ENCODE results near the gene TRIM32.
A peak's percentile ranks its signal among the peaks of the same experiment; 100 is the strongest.

Gene TRIM32

GRCh38 chr9:116712781-116713180, 25.7 kb downstream of the TRIM32 start:
- DNase-seq: no peak

DNA sequence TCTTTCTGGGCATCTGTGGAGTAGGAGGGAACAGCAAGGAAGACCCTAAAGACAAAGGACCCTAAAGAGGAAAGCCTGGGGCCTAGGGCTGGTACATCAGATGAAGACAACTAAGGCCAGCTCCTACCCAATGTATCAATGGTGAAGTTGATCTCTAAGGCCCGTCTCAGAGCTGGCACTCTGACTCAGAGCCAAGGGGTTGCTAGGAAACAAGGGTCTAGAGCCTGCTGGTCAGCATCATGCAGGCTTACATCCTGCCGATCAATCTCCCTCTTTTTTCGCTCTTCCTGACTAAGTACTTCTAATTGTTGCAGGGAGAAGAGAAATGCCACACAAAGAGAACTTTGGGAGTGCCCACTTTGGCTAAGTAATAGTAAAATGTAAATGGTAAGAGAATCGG, 26.2 kb downstream of the TRIM32 start:
- DNase-seq: no peak

GRCh38 chr9:116715751-116716150, 28.6 kb downstream of the TRIM32 start:
- no peak for DNase-seq

DNA sequence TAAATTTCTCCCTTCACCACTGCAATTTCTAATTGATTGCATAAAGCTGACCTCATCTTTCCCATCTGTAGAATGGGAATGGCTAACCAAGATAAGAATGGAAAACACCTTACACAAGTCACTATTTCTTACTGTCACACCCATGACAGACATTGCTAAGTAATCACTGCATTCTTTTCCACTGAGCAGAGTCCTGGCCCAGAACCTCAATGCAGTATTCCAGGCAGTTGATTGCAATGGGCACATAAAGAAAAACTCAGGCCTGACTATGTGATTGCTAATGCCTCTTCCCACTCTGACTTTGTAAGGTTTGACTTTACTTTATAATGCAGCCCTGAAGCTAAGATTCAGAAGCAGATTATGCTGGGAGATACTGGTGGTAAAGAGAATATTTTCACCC, 29.3 kb downstream of the TRIM32 start:
- DNase-seq: no peak

DNA sequence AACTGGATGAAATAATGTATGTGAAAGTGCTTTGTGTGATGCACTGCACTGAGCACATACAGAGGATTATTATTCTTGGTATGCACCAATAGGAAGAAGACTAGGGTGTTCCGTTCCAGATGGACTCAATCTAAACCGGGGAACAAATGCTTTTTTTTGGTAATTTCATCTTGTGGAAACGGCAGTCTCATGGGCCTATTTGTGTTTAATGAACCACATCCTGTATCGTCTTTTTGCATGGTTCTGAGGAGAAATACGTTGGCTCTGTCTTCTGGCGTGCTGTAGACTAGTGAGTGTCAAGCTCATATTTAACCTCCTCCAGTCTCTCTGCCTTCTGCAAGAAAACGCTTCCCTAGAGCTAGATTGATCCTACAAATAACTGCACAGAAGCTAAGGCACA, 30.0 kb downstream of the TRIM32 start:
- no peak for DNase-seq

DNA sequence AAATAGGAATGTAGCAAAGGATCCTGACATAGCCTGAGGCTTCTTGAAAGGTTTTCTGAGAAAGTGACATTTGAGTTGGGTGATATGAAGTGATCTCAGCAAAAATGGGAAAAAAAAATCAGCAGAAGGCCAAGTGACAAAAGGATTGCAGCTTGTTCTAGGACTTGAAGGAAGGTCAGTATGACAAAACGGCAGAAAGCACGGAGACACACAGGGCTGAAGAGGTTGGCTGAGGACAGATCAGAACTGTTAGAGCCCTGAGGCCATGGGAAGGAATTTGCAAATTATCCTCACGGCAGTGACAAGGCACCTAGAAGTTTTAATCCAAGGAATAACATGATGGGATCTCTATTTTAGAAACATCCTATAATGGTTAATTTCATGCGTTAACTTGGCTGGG, 31.0 kb downstream of the TRIM32 start:
- DNase-seq: no peak

GRCh38 chr9:116720111-116720510, 33.0 kb downstream of the TRIM32 start:
- DNase-seq: no peak

- no peak for DNase-seq
Measured at GRCh38 chr9:116721411-116721810, 34.3 kb downstream of the TRIM32 start.

DNA sequence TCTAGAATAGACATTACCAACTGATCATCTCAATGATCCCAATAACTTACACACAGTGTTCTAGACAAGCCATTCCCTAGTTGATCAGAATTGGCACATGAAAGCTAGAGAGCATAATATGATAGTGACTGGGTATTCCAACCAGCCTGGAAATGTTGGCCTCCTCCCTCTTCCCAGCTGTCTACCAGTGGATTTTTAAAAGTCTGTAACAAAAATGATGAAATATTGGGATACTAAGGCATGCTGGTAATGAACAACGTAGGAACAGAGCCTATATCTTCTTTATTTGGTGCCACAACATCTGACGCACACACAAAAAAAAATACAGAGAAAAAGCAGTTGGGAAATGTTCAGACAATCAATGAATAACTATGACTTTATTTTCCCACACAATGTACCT, 34.8 kb downstream of the TRIM32 start:
- no peak for DNase-seq

DNA sequence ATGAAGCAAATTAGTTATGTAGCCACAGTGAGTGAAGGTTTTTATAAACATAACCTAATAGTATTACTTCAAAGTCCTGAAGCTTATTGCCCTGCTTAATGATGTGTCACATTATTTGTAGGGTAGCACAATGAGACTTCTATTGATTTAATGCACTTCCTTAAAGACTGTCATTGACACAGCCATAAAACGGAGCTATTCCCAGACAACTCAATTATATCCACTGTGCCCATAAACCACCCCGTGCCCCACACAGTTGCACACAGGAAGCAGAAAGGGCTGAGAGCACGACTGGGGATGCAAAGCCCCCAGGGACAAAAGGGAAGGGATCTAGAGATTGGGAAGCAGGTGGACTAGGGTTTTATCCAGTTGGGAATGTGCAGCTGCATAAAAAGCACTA, 37.0 kb downstream of the TRIM32 start:
- DNase-seq: no peak

- DNase-seq: no peak
Measured at GRCh38 chr9:116726602-116727001, 39.5 kb downstream of the TRIM32 start.

GRCh38 chr9:116733010-116733641, 46.0 kb downstream of the TRIM32 start:
- DNase-seq: no peak

- DNase-seq: no peak
Measured at GRCh38 chr9:116736399-116737151, 49.5 kb downstream of the TRIM32 start.

DNA sequence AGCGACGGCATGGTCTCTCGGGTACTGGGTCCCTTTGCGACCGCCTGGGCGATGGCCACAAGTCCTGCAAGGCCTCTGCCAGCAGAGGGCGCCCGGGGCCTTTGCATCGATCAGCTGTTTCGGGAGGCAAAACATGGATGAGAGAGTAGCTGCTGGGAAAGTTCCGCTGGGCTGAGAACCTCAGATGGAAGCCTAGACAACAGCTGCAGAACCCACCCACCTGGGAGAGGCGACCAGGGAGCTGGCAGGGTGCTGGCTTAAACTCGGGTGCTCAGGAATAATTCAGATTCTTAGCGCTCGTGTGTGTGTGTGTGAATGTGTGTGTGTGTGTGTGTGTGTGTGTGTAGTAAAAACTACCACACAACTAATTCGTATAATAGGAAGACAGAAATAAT, 50.0 kb downstream of the TRIM32 start:
- peak; percentile 34 to 79 for DNase-seq

DNA sequence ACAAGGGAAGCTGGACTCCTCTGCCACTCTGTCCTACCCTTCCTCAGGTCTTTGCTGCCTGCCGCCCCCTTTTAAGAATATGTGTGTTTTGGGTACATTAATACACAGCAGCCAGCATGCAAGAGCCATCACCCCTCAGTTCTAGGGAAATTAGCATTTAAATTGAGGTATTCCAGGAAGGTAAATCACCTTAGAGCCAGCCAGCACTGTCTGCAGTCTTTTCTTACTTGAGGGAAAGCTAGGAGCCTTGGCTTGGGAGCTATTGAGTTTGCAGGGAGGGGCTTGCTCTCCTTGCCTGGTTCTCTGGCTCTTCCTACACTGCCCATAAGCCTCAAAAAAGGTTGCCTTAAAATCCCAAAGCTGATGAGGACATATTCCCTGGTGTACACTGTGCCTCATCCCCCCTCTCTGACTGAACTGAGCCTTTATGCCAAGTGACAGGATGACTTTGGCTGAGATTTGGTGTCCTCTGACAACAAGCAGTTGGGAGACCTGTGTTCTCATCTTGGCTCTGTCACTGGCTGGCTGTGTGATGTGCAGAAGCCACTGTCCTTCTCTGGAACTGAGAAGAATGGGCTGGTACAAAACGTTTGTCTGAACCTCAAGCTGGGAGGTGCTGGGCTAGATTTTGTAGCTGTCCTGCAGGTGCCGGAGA, 54.1 kb downstream of the TRIM32 start:
- no peak for DNase-seq

GRCh38 chr9:116741742-116742141, 54.6 kb downstream of the TRIM32 start:
- no peak for DNase-seq

DNA sequence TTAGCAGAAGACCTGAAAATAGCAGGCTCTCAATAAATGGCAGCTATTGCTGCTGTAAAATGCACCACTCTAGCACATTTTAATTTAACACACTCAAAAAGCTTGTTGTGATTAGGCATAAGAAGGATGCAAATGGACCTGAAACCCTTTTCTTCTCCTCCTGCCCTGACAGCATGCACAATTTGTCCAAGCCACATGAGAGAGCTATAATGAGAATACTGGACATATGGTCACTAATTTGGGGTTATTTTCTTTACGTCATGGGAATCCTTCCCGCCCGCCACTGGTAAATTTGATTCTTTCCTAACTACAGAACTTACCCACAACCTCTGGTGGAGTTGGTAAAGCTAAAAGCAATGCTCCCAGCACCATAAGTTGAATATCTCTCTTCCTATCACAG, 62.1 kb downstream of the TRIM32 start:
- DNase-seq: no peak

- DNase-seq: no peak
Measured at GRCh38 chr9:116749772-116750171, 62.7 kb downstream of the TRIM32 start.

DNA sequence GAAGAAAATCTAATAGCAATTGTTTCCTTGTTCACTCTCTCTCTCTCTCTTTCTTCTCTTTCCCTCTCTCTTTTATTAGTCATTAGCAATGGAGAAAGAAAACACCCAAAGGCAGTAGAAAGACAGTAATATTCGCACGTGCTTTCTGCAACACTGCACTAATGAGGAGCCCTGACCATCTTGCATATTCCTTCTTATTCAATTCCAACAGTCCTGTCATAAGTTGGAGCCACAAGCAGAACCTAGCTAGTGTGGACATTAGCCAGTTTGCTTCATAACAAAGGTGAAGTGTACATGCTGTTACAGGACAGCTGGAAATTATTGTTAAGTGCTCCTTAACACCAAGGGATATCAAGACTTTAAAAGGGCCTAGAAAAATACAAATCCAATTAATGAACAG, 63.4 kb downstream of the TRIM32 start:
- DNase-seq: no peak
